GM12891 (cell line): ENCODE data around the gene MED6.

Experiments
- PAX5 ChIP-seq: IDR thresholded peaks from 2 replicates; pipeline ENCODE4 v1.6.1; 2011; ENCODE audit warnings: low read length, moderate library complexity, mild to moderate bottlenecking; ENCODE audit not compliant: insufficient read depth, severe bottlenecking
- POLR2A ChIP-seq: IDR thresholded peaks from 2 replicates; pipeline ENCODE4 v1.6.1; 2011; ENCODE audit warnings: low read depth, low read length, control low read depth
- SPI1 ChIP-seq: IDR thresholded peaks from 2 replicates; pipeline ENCODE4 v1.6.1; 2011; ENCODE audit warnings: low read depth, low read length, control low read depth

GRCh38 chr14:70645892-70646291 is 45.4 kb upstream of the MED6 start:
- TF ChIP-seq PAX5 (no peak), POLR2A (no peak), SPI1 (no peak)
